Body of pancreas (tissue), 4 donors: ENCODE data around the gene BEST4. TPM values are rescaled to one million over a fixed set of nuclear protein-coding genes. Genes with fewer than 3 reads are reported as not detected.
A peak's percentile ranks its signal among the peaks of the same experiment; 100 is the strongest.
"Not testable (repeated sequence)": the region's sequence is repeated elsewhere in the genome, so short reads cannot be mapped to it uniquely, and the experiment has no call there.

Experiments used
- ATAC-seq: fragments of 150-250 bp; one replicate; pipeline ENCODE4 v1.9.1; 2016
- DNase-seq, 4 donors: peaks; one replicate each; pipeline ENCODE4 v3.0.0-alpha.2; 2019
- H3K27ac ChIP-seq, 4 donors: fragments of 200-600 bp; sonication (generic); 1 replicate in 3 of 4; 2 replicates in 1 of 4; pipeline versions ENCODE4 v1.5.1 to v1.6.1; 2016 to 2019; ENCODE audit warnings: mild to moderate bottlenecking in 1 of 4, mixed read lengths in 1 of 4, moderate library complexity in 1 of 4
- H3K27me3 ChIP-seq, 2 donors: fragments of 200-600 bp; sonication (generic); one replicate each; pipeline ENCODE4 v1.6.0; 2016; ENCODE audit warnings: mild to moderate bottlenecking in 1 of 2
- H3K36me3 ChIP-seq, 2 donors: fragments of 200-600 bp; sonication (generic); replicated peaks in 1 of 2; 2 replicates each; pipeline ENCODE4 v1.5.1; 2016; ENCODE audit warnings: low read depth in 2 of 2; ENCODE audit not compliant: insufficient read depth in 1 of 2
- H3K4me1 ChIP-seq: fragments of 200-600 bp; sonication (generic); one replicate; pipeline ENCODE4 v1.6.0; 2016
- H3K4me3 ChIP-seq, 2 donors: fragments of 200-600 bp; sonication (generic); 1 replicate in 1 of 2; 2 replicates in 1 of 2; pipeline ENCODE4 v1.5.1; 2016 to 2019
- H3K9me3 ChIP-seq, 3 donors: fragments of 200-600 bp; sonication (generic); 1 replicate in 2 of 3; 2 replicates in 1 of 3; pipeline ENCODE4 v1.5.1; 2016
- CTCF ChIP-seq, 7 experiments: fragments of 450-650 bp in 4 of 7; fragments of 200-600 bp in 3 of 7; sonication (generic) in 3 of 7; IDR thresholded peaks; one replicate each; pipeline ENCODE4 v1.5.1; 2016 to 2019; ENCODE audit warnings: antibody characterized with exemption in 7 of 7
- POLR2A ChIP-seq, 3 donors: fragments of 450-650 bp; IDR thresholded peaks; one replicate each; pipeline ENCODE4 v1.6.1; 2016; ENCODE audit warnings: antibody characterized with exemption in 3 of 3, mild to moderate bottlenecking in 2 of 3
- WGBS, 2 donors: methylation state at CpG; one replicate each; pipeline ENCODE4 v1.1.5; 2017; 5-methylcytosine and 5-hydroxymethylcytosine counted together
- intact Hi-C: fragments of 100-400 bp; cut with DNase I; formaldehyde crosslinking; loops from one replicate; pipeline ENCODE4 v1.15.1; 2023
- total RNA-seq, 2 donors: library from RNA; depleted of rRNA; stranded (reverse); fragments of >200 nt; gene quantifications; one replicate each; pipeline ENCODE4 v1.1.0, GENCODE V29; 2016

Gene BEST4
- total RNA-seq, 2 donors from 2014 or later: 0.26 TPM; not detected in 1

DNA sequence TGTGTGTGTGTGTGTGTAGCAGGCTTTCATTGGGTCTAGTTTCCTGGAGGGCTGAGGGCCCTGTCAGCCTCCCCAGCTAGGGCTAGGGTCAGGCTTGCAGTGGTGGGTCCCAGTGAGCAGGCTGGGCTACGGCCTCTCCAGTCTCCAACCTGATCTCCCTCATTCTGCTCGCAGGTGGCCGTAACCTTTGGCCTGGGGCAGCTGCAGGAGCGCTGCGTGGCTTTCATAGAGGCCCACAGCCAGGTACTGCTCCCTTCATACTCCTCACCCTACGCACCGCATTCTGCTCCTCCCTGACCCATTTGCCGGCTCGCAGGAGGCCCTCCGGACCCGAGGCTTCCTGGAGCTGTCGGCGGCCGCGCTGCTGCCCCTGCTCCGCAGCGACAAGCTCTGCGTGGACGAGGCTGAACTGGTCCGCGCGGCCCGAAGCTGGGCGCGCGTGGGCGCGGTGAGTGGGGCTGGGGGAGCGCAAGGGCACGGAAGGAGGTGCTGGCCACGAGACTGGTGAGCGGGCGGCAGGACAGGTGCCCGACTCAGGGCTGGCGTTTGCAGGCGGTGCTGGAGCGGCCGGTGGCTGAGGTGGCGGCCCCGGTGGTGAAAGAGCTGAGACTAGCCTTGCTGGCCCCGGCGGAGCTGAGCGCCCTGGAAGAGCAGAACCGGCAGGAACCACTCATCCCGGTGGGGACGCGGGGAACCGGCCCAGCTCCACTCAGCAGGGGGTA is 25.0 kb upstream of the BEST4 start:
- peak; percentile 30 to 46 (median 39) for DNase-seq
- peaks cover 56% of the 10 kb centered on the region for H3K4me1 ChIP-seq
- ATAC-seq: peak; percentile 11
- 57 to 82% methylated on average over 2 to 20 of the region's 48 CpGs for WGBS, 2 donors
- TF ChIP-seq POLR2A (IDR thresholded peaks at IDR 0.05): no peak
- TF ChIP-seq CTCF (IDR thresholded peaks at IDR 0.05): no peak
- H3K9me3 ChIP-seq: no peaks in the 10 kb centered on the region
- intact Hi-C loops: no loop called here
- no peaks in the 10 kb centered on the region for H3K27me3 ChIP-seq
- H3K36me3 ChIP-seq: no peaks in the 10 kb centered on the region
- H3K27ac ChIP-seq: peak overlapping the region; percentile 58 to 83 (median 72)
- peak overlapping the region in 1 of 2 donors; percentile 17 for H3K4me3 ChIP-seq

- DNase-seq: peak in 2 of 4 donors; percentile 4 to 8
- H3K4me3 ChIP-seq: no peak overlapping the region
- H3K27ac ChIP-seq: peak overlapping the region in 1 of 4 donors; percentile 91
- no peaks in the 10 kb centered on the region for H3K27me3 ChIP-seq
- no peaks in the 10 kb centered on the region for H3K9me3 ChIP-seq
- WGBS, 2 donors: 79 to 84% methylated on average over 8 of the region's 8 CpGs
- TF ChIP-seq CTCF (IDR thresholded peaks at IDR 0.05) (no peak), POLR2A (IDR thresholded peaks at IDR 0.05) (no peak)
- intact Hi-C loops: no loop called here
- ATAC-seq: no peak
- H3K36me3 ChIP-seq: no peaks in the 10 kb centered on the region
- peaks cover 74% of the 10 kb centered on the region for H3K4me1 ChIP-seq
Observed at GRCh38 chr1:44811234-44811633, 23.3 kb upstream of the BEST4 start.

- DNase-seq: peak in 2 of 4 donors; percentile 3 to 8
- H3K27me3 ChIP-seq, intact Hi-C loops, H3K4me3 ChIP-seq, ATAC-seq, H3K9me3 ChIP-seq, H3K36me3 ChIP-seq: not testable (repeated sequence)
- peak overlapping the region; percentile 91 to 99 (median 98) for H3K27ac ChIP-seq
- H3K4me1 ChIP-seq: peaks cover 79% of the 10 kb centered on the region
- WGBS, 2 donors: 83 to 88% methylated on average over 4 of the region's 4 CpGs
Observed at GRCh38 chr1:44810762-44811105, 22.8 kb upstream of the BEST4 start.

- 35 to 53% methylated on average over 10 to 12 of the region's 12 CpGs for WGBS, 2 donors
- H3K27ac ChIP-seq: peak overlapping the region; percentile 91 to 99 (median 98)
- intact Hi-C loops: no loop called here
- peaks cover 82% of the 10 kb centered on the region for H3K4me1 ChIP-seq
- H3K27me3 ChIP-seq: no peaks in the 10 kb centered on the region
- no peak for ATAC-seq
- DNase-seq: peak; percentile 74 to 93 (median 78)
- no peaks in the 10 kb centered on the region for H3K36me3 ChIP-seq
- H3K4me3 ChIP-seq: no peak overlapping the region
- no peaks in the 10 kb centered on the region for H3K9me3 ChIP-seq
- TF ChIP-seq CTCF (IDR thresholded peaks at IDR 0.05) (no peak), POLR2A (IDR thresholded peaks at IDR 0.05) (no peak)
Observed at GRCh38 chr1:44810101-44810761, 22.3 kb upstream of the BEST4 start.

DNA sequence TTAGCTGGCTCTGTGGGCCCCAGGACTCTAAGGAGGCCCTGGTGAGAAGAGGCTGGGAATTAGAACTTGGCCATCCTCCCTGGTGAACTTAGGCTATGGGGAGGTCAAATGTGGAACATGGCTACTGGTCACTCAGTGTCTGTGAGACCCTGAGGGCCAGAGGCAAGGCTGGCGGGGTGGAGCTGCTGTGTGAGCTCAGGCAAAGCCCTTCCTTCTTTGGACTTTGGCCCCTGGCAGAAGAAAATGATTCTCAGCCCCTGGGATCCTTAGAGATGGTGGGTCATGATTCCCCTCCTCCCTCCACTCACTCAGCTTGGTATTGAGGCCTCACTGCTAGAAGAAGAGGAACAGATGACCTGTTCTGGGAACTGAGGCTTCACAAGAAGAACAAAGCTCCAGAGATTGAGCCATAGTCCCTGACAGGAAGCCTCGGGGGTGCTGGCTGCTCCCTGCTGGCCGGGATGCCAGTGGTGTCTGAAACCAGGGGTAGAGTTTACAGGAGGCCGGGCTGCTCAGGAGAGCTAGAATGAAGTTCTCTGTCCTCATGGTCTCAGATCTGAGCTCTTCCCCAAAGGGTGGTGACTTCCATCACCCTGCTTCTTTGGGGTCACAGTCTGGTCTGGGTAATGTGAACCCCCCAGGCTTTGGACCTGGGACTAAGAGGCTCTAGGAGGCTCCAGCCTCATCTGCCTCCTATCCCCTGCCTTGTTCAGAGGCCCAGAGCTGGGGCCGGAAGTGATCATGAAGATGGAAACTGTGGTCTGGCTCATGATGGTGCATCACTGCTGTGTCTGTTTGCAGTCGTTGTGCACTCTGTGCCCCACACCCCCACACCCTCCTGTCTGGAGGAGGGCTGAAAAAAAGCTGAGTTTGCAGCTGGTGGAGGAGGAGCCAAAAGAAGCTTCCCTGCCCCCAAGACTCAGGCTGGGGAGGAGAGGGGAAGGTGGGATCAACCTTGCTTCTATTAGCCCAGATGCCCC is 21.3 kb upstream of the BEST4 start:
- intact Hi-C loops: no loop called here
- peak overlapping the region; percentile 91 to 99 (median 98) for H3K27ac ChIP-seq
- TF ChIP-seq CTCF (IDR thresholded peaks at IDR 0.05) (peak in 1 of 7 experiments; percentile 2), POLR2A (IDR thresholded peaks at IDR 0.05) (peak in 2 of 3 donors; percentile 23 to 37)
- H3K27me3 ChIP-seq: no peaks in the 10 kb centered on the region
- peak; percentile 47 to 77 (median 59) for DNase-seq
- no peaks in the 10 kb centered on the region for H3K9me3 ChIP-seq
- H3K4me1 ChIP-seq: peaks cover 72% of the 10 kb centered on the region
- no peak overlapping the region for H3K4me3 ChIP-seq
- 40 to 61% methylated on average over 3 to 6 of the region's 6 CpGs for WGBS, 2 donors
- no peaks in the 10 kb centered on the region for H3K36me3 ChIP-seq
- no peak for ATAC-seq
